ENCODE results near the gene LARGE1.
A peak's percentile ranks its signal among the peaks of the same experiment; 100 is the strongest.

Gene LARGE1

DNA sequence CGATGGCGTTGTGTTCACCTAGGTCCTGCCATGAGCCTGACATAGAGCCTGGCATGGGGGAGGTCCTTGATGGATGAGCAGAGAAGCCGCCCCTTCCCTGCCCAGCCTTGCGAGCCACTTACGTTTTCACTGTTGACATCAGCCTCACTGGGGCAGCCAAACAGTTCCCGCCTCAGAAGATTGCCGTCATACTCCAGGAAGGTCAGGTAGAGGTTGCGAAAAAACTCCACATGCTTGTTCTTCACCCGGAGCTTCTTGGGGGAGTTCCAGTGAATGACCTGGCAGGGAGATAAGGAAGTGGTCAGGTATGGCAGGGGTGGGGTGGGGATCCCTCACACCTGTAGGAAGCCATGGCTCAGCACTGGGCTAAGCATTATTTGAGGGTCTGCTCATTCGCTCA is 582.8 kb downstream of the LARGE1 start:
- no peak for DNase-seq

- no peak for DNase-seq
Observed at GRCh38 chr22:33335611-33336279, 584.5 kb downstream of the LARGE1 start.

- no peak for DNase-seq
Observed at GRCh38 chr22:33332538-33332937, 587.7 kb downstream of the LARGE1 start.

DNA sequence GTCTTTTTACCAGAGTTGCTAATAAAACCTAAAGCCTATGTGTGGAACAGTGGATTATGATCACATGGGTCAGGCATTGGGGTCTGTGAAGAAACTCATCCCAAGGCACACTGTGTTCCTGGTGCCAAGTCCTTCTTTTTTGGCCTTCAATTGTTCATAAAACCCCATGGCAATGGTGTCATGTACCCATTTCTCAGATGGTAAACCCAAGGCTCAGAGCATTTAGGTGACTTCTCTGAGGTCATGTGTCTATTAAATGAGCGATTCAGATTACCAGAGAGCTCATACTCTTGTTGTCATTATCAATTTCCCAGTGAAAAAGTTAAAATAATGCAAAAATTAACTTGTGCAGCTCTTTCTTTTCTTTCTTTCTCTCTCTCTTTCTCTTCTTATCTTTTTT is 589.3 kb downstream of the LARGE1 start:
- no peak for DNase-seq

- DNase-seq = no peak
Observed at GRCh38 chr22:33330534-33330933, 589.7 kb downstream of the LARGE1 start.

GRCh38 chr22:33329398-33329797 is 590.9 kb downstream of the LARGE1 start:
- no peak for DNase-seq

DNA sequence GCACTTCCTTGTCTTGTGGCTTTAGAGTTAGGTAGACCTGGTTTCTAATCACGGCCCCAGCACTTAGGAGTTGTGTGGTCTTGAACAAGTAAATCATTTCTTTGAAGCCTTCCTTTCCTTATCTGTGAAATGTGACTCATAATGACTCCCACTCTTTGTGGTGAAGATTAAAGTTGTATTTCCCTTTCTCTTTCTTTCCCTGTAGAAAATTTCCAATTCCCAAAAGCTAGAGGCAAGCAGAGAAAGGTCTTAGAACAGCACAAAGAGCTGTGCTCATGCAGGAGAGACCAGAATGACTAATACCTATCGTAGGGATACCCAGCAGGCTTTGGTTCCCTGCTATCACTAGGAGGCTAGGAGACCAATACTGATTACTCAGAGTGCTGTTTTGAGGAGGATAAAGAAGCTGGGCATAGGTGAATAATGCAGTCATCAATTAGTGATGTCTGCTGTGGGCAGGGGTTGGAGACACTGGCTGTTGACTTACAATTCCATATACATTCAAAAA is 591.4 kb downstream of the LARGE1 start:
- no peak for DNase-seq

DNA sequence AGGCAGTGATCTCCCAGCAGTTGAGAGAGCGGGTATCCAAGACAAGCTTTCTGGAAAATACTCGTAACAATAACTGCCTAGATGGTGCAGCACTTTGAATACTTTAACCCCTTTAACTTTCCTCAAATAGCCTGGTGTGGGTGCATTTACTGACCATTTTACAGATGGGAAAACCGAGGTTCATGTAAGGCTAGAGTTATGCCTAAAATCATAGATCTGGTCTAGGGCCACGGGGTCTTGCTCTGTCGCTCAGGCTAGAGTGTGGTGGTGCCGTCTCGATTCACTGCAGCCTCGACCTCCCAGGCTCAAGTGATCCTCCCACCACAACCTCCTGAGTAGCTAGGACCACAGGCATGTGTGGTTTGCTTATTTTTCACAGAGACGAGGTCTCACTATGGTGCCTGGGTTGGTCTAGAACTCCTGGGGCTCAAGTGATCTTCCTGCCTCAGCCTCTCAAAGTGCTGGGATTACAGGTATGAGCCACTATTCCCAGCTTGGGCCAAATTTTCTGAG is 592.9 kb downstream of the LARGE1 start:
- no peak for DNase-seq

GRCh38 chr22:33326540-33327295 is 593.6 kb downstream of the LARGE1 start:
- no peak for DNase-seq

DNA sequence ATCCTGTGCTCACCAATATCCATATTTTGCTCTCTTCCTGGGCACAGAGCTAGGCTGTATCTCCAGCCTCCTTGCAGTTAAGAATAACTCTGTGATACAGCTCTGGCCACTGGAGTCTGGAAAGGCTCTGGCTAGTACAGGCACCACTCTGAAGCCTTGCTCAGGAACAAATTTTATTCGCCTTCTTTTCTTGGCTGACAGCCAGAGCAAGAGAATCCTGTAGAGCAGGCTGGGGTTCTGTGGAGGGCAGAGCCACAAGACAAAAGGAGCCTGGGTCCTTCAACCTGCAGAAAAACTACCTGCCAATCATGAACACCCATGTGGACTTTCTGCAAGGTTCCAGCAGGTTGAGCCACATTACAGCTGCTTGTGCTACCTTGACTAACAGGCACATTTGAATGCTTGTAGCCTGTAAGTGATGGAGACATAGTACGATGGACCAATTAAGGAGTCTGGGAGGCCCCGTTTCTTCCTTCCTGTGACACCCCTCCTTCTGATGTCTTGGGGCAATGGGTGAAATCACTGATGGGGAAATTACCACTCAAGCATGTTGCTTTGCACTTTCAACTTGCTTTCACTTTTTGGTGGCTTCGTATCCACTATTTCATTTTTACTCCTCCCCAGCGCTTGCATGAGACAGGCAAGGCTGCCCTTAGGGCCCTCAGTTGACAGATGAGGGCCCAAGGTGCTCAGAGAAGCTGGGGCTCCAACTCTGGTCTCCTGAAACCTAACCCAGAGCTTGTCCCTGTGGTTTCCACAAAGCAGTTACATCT is 594.9 kb downstream of the LARGE1 start:
- DNase-seq = no peak

- no peak for DNase-seq
Observed at GRCh38 chr22:33324228-33324627, 596.0 kb downstream of the LARGE1 start.

DNA sequence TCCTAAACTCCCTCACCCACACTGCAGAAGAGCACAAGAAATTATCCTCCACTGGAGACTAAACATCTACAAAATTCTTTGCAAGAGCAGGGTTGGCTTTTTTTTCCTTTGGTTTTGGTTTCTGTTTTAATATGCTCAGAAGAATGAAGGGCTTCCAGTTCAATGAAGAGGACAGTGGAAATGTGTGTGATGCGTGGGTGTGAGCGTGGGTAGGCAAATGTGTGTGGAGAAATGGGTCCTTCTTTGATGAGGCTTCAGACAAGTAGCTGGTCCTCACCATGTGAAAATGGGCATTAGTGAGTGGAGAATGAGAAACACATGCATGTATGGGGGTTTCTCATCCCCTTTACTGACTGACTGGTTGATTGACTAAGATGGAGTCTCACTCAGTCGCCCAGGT is 598.8 kb downstream of the LARGE1 start:
- DNase-seq = no peak

DNA sequence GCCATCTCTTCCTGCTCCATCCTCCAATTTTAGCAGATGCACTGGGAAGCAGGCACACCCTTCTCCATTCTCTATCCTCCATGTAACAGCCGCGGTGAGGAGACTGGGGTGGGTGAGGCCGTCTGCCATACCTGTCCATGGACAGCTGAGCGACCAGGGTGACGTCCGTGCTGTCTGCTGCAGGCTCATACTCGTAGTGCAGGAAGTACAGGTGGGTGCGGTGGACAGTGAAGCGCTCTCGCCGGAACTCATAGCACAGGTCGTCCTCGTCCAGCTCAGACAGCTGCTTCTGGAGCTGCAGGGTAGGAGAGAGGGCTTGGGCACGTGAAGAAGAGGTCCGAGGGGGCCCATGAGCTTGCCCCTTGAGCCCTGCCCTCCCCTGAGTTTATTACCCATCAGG is 604.3 kb downstream of the LARGE1 start:
- no peak for DNase-seq

- no peak for DNase-seq
Observed at GRCh38 chr22:33315117-33315516, 605.2 kb downstream of the LARGE1 start.

DNA sequence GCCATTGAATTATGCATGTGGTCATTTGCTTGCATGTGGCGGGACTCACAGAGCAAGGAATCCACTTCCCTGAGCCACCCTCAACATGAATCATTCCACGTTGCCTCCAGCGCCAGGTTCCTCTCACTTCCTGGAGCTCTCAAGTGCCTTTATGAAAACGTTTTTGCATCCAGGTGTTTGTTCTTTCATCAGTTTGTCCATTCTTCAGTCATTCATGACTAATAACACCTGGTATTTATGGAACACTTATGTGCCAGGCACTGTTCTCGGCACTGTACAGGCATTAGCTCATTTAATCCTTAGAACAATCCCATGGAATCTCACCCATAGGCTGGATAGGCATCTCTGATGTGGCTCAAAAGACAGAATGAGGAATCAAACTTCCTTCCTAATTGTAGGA is 606.0 kb downstream of the LARGE1 start:
- DNase-seq = no peak

- DNase-seq = no peak
Observed at GRCh38 chr22:33303099-33303498, 617.2 kb downstream of the LARGE1 start.

- no peak for DNase-seq
Observed at GRCh38 chr22:33302549-33302948, 617.7 kb downstream of the LARGE1 start.

- peak; percentile 82 for DNase-seq
Observed at GRCh38 chr22:33302049-33302545, 618.2 kb downstream of the LARGE1 start.

GRCh38 chr22:33300165-33300564 is 620.1 kb downstream of the LARGE1 start:
- no peak for DNase-seq

DNA sequence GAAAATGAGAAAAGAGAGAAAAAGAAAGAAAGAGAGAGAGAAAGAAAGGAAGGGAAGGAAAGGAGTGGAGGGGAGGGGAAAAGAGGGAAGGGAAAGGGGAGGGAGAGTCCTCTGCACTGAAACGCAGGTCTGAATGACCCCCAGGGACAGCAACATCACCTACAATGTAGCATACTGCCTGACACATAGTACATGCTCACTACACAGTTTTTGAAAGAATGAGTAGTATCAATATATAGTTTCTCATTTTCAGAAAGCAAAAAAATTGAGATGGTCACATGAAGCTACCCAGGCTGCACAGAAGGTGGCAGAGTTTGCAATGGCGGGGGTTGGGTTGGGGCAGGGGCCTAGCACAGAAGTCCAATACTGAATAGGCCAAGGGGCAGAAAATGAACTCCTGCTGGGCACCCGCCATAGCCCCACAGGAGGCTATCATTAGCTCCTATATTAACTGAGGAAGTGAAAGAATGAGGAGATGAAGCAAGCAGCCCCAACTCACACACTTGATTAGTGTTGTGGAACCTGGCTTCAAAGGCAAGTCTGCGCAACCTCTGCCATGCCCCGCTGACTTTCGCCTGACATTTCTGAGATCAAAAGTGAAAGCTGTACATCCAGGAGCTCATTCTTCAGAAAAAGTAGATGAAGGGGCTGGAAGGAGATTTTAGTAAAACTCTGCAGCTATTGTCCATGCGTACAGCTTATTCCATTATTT is 620.9 kb downstream of the LARGE1 start:
- DNase-seq = no peak

GRCh38 chr22:33296941-33297340 is 623.3 kb downstream of the LARGE1 start:
- DNase-seq = no peak

DNA sequence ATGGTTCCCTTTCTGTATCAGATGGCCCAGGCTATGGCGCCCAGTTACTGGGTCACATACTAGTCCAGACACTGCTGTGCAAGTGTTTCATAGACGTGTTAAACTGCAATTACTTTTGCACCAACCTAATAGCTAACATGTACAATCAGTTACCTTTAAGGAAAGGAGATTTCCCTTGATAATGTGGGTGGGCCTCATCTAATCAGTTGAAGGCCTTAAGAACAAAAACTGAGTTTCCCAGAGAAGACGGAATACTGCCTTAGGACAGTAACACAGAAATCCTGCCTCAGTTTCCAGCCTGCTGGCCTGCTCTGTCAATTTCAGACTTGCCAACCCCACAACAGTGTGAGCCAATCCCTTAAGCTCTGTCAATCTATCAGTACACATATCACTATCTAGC is 632.2 kb downstream of the LARGE1 start:
- DNase-seq = no peak

DNA sequence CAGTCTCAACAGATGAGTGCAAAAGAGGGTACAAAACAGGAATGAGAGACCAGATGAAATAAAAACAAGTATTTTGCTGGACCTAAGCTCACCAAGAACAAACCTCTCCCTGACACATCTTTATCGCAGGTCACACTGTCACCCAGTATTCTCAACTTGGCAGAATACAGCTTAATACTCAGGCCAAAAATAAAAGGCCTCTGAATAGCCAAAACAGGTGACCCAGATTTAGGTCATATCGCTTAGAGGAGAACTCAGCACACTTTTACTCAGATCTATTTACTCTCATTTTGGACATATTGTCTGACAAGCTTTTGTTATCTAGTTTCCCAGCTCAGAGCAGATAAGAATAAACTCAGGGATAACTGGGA is 645.2 kb downstream of the LARGE1 start:
- no peak for DNase-seq
